NB4 (cell line): Measurements from ENCODE around the gene PIGT.

Experiments
- POLR2A ChIP-seq: IDR thresholded peaks from 2 replicates; pipeline ENCODE4 v1.6.1; 2011; ENCODE audit warnings: mild to moderate bottlenecking; ENCODE audit not compliant: insufficient read length; ENCODE audit errors: extremely low read depth
- TF ChIP-seq, protein P1 (sequence below): IDR thresholded peaks from one replicate; pipeline ENCODE4 v1.5.1; 2012; ENCODE audit warnings: low read depth, low read length
- TF ChIP-seq, protein P2 (sequence below): IDR thresholded peaks from 2 replicates; pipeline ENCODE4 v1.6.1; 2011; ENCODE audit warnings: low read depth, low read length

DNA sequence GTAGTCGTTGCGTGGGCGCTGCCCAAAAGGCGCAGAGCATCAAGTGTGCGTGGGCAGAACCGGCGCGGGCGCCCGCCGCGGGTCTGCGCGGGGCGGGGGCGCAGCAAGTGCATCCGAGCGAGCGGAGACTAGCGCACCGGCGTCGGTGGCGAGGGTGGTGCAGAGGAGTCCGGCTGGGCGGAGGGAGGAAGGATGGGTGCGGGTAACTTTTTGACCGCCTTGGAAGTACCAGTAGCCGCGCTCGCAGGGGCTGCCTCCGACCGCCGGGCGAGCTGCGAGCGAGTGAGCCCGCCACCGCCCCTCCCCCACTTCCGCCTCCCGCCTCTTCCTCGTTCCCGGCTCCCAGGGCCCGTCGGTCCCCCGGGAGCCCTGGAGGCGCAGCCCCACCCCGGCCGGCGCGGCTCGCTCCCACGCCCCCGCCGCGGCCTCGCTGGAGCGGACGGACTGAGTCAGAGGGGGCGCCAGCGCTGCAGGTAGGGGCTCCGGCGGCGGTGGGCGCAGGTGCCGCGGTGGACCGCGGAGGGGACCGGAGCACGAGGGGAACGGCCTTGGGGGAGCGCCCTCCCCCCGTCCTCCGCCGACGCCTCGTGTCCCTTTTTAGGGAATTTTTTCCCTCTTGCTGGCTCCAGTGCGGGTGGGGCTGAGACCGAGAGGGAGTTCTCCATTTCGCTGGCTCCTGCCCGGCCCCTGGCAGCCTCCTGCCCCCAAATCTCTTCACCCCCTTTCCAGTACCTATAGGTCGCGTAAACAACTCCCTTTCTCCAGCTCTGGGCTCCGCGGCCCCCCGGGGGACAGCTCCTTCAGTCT lies 9.5 kb upstream of the PIGT start:
- TF ChIP-seq, protein P1, sequence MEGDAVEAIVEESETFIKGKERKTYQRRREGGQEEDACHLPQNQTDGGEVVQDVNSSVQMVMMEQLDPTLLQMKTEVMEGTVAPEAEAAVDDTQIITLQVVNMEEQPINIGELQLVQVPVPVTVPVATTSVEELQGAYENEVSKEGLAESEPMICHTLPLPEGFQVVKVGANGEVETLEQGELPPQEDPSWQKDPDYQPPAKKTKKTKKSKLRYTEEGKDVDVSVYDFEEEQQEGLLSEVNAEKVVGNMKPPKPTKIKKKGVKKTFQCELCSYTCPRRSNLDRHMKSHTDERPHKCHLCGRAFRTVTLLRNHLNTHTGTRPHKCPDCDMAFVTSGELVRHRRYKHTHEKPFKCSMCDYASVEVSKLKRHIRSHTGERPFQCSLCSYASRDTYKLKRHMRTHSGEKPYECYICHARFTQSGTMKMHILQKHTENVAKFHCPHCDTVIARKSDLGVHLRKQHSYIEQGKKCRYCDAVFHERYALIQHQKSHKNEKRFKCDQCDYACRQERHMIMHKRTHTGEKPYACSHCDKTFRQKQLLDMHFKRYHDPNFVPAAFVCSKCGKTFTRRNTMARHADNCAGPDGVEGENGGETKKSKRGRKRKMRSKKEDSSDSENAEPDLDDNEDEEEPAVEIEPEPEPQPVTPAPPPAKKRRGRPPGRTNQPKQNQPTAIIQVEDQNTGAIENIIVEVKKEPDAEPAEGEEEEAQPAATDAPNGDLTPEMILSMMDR: no peak
- no peak for TF ChIP-seq POLR2A
- TF ChIP-seq, protein P2, sequence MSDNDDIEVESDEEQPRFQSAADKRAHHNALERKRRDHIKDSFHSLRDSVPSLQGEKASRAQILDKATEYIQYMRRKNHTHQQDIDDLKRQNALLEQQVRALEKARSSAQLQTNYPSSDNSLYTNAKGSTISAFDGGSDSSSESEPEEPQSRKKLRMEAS: no peak
